GM23338 (cell line): Measurements from ENCODE around the gene CCDC70. TPM values are rescaled to one million over a fixed set of nuclear protein-coding genes. Genes with fewer than 3 reads are reported as not detected.
A peak's percentile ranks its signal among the peaks of the same experiment; 100 is the strongest.

Experiments used
- ATAC-seq: fragments of 200-7000 bp; cut with Tn5 transposase; 3 replicates; pipeline ENCODE4 v1.9.1; 2020
- DNase-seq: peaks from one replicate; pipeline ENCODE4 v3.0.0-alpha.2; 2015; ENCODE audit warnings: low spot score
- H2AFZ ChIP-seq: fragments of 200-600 bp; sonication (generic); 2 replicates; pipeline ENCODE4 v1.8.0; 2016; ENCODE audit warnings: antibody characterized with exemption, mild to moderate bottlenecking, moderate library complexity
- H3F3A ChIP-seq: fragments of 200-600 bp; sonication (generic); replicated peaks from 2 replicates; pipeline ENCODE4 v1.8.0; 2017; ENCODE audit warnings: antibody characterized with exemption, mixed run types, low read depth
- H3K27ac ChIP-seq: fragments of 200-600 bp; sonication (generic); 2 replicates; pipeline ENCODE4 v1.6.1; 2016; ENCODE audit warnings: low read depth
- H3K27me3 ChIP-seq: fragments of 200-600 bp; sonication (generic); 2 replicates; pipeline ENCODE4 v1.8.0; 2016; ENCODE audit warnings: mild to moderate bottlenecking, mixed run types, moderate library complexity; ENCODE audit not compliant: insufficient read depth
- H3K36me3 ChIP-seq: fragments of 200-600 bp; sonication (generic); 2 replicates; pipeline ENCODE4 v1.8.0; 2016; ENCODE audit warnings: mild to moderate bottlenecking; ENCODE audit not compliant: insufficient read depth
- H3K4me1 ChIP-seq: fragments of 200-600 bp; sonication (generic); 2 replicates; pipeline ENCODE4 v1.8.0; 2016; ENCODE audit warnings: mild to moderate bottlenecking, moderate library complexity; ENCODE audit not compliant: insufficient read depth
- H3K4me2 ChIP-seq: fragments of 200-600 bp; sonication (generic); 2 replicates; pipeline ENCODE4 v1.7.1; 2017; ENCODE audit warnings: mixed run types
- H3K4me3 ChIP-seq: fragments of 200-600 bp; sonication (generic); 2 replicates; pipeline ENCODE4 v1.6.1; 2016; ENCODE audit warnings: mixed run types
- H3K79me2 ChIP-seq: fragments of 200-600 bp; sonication (generic); replicated peaks from 2 replicates; pipeline ENCODE4 v1.8.0; 2017; ENCODE audit warnings: mild to moderate bottlenecking; ENCODE audit not compliant: insufficient read depth
- H3K9me2 ChIP-seq: fragments of 200-600 bp; sonication (generic); 2 replicates; pipeline ENCODE4 v1.8.0; 2017; ENCODE audit not compliant: insufficient read depth
- H4K20me1 ChIP-seq: fragments of 200-600 bp; sonication (generic); replicated peaks from 2 replicates; pipeline ENCODE4 v1.8.0; 2017; ENCODE audit warnings: mild to moderate bottlenecking; ENCODE audit not compliant: insufficient read depth
- H3K27ac Mint-ChIP-seq: 2 replicates; pipeline ENCODE4 v1.8.0; 2020; ENCODE audit warnings: inconsistent platforms, mild to moderate bottlenecking, moderate library complexity, mixed read lengths
- H3K27me3 Mint-ChIP-seq: 3 replicates; pipeline ENCODE4 v1.8.0; 2022; ENCODE audit warnings: low read depth, mild to moderate bottlenecking, moderate library complexity, mixed read lengths, inconsistent platforms; ENCODE audit not compliant: insufficient read depth, poor library complexity
- H3K36me3 Mint-ChIP-seq: 3 replicates; pipeline ENCODE4 v1.8.0; 2021; ENCODE audit warnings: low read depth, mild to moderate bottlenecking, inconsistent platforms, moderate library complexity, mixed read lengths
- H3K4me1 Mint-ChIP-seq: 3 replicates; pipeline ENCODE4 v1.8.0; 2020; ENCODE audit warnings: mild to moderate bottlenecking, inconsistent platforms, mixed read lengths
- H3K4me3 Mint-ChIP-seq: 3 replicates; pipeline ENCODE4 v1.8.0; 2021; ENCODE audit warnings: moderate library complexity, mild to moderate bottlenecking, inconsistent platforms, mixed read lengths
- H3K9me3 Mint-ChIP-seq: 3 replicates; pipeline ENCODE4 v1.8.0; 2020; ENCODE audit warnings: moderate library complexity, mild to moderate bottlenecking, inconsistent platforms, mixed read lengths
- CREB1 ChIP-seq: fragments of 250-450 bp; sonication (Bioruptor Pico); IDR thresholded peaks from 2 replicates; pipeline ENCODE4 v1.5.0; 2020; ENCODE audit warnings: low read depth, mild to moderate bottlenecking, moderate library complexity
- CTCF ChIP-seq, 2 experiments: fragments of 200-600 bp in 1 of 2; sonication (generic) in 1 of 2; conservative IDR thresholded peaks; 2 replicates each; pipeline versions ENCODE4 v1.5.1 to v1.6.1; 2016 to 2017; ENCODE audit warnings: antibody characterized with exemption in 2 of 2, low read depth in 2 of 2, mild to moderate bottlenecking in 2 of 2, moderate library complexity in 1 of 2
- EZH2 ChIP-seq: fragments of 200-600 bp; sonication (generic); IDR thresholded peaks from one replicate; pipeline ENCODE4 v1.8.0; 2017; ENCODE audit warnings: antibody characterized with exemption, mild to moderate bottlenecking, low read depth; ENCODE audit not compliant: unreplicated experiment
- JUNB ChIP-seq: IDR thresholded peaks from one replicate; pipeline ENCODE4 v1.6.1; 2016; ENCODE audit warnings: antibody characterized with exemption; ENCODE audit not compliant: unreplicated experiment
- STAT1 ChIP-seq: IDR thresholded peaks from one replicate; pipeline ENCODE4 v1.6.1; 2016; ENCODE audit warnings: antibody characterized with exemption; ENCODE audit not compliant: unreplicated experiment
- ZNF114 ChIP-seq: fragments of 250-450 bp; sonication (Bioruptor Pico); IDR thresholded peaks from 2 replicates; pipeline ENCODE4 v1.5.0; 2020; ENCODE audit warnings: mild to moderate bottlenecking, moderate library complexity
- ZNF331 ChIP-seq: fragments of 250-450 bp; sonication (Bioruptor Pico); IDR thresholded peaks from 2 replicates; pipeline ENCODE4 v1.5.0; 2020; ENCODE audit warnings: low read depth, mild to moderate bottlenecking, moderate library complexity
- polyA plus RNA-seq: library from polyadenylated mRNA; unstranded; fragments of >200 nt; fragmentation: Nextera tagmentation; extraction: Ambion mirVana; gene quantifications from 2 replicates; pipeline ENCODE4 v1.2.1, GENCODE V29; 2016
- total RNA-seq: library from RNA; depleted of rRNA; stranded (reverse); fragments of >200 nt; shearing (Covaris generic); gene quantifications from 2 replicates; pipeline ENCODE4 v1.2.3, GENCODE V29; 2014

The CCDC70 gene
- total and polyA plus RNA-seq, 2 experiments from 2014 or later = not detected

- DNase-seq (no peak), ATAC-seq (no peak)
- H3K9me3 Mint-ChIP-seq = no peaks in the 10 kb centered on the region
- no peak overlapping the region for H3K4me3 Mint-ChIP-seq
- Histone ChIP-seq H3K9me2 (no peaks in the 10 kb centered on the region), H3K36me3 (no peaks in the 10 kb centered on the region), H3K27me3 (no peaks in the 10 kb centered on the region), H3K4me3 (no peak overlapping the region), H3F3A (no peaks in the 10 kb centered on the region), H4K20me1 (no peaks in the 10 kb centered on the region), H3K4me1 (peaks cover 3% of the 10 kb centered on the region; the same call in 1 of the 2 replicates), H2AFZ (no peak overlapping the region), H3K79me2 (no peaks in the 10 kb centered on the region), H3K27ac (no peak overlapping the region), H3K4me2 (no peak overlapping the region)
- peaks cover 11% of the 10 kb centered on the region; the same call in 2 of the 3 replicates for H3K4me1 Mint-ChIP-seq
- no peaks in the 10 kb centered on the region for H3K36me3 Mint-ChIP-seq
- no peaks in the 10 kb centered on the region for H3K27me3 Mint-ChIP-seq
- H3K27ac Mint-ChIP-seq = no peak overlapping the region
- TF ChIP-seq STAT1 = no peak
- TF ChIP-seq CREB1 = no peak
- TF ChIP-seq JUNB = no peak
- no peak for TF ChIP-seq EZH2
- no peak for TF ChIP-seq ZNF114 (CRISPR knock-in tag)
- TF ChIP-seq CTCF (conservative IDR thresholded peaks at IDR 0.05; ENCODE audit: low read depth in 2 of 2) = no peak
These were observed 1.2 kb downstream of the CCDC70 start for GRCh38 chr13:51862957-51863356.

GRCh38 chr13:51865838-51866237 is 4.1 kb downstream of the CCDC70 start:
- Histone ChIP-seq H2AFZ (peak overlapping the region; percentile 52; the same call in 1 of the 2 replicates), H4K20me1 (no peaks in the 10 kb centered on the region), H3K4me3 (no peak overlapping the region), H3K79me2 (no peaks in the 10 kb centered on the region), H3K36me3 (no peaks in the 10 kb centered on the region), H3K9me2 (no peaks in the 10 kb centered on the region), H3K4me2 (no peak overlapping the region), H3K27ac (no peak overlapping the region), H3K4me1 (no peaks in the 10 kb centered on the region), H3F3A (no peaks in the 10 kb centered on the region), H3K27me3 (no peaks in the 10 kb centered on the region)
- Mint-ChIP-seq H3K27me3 (no peaks in the 10 kb centered on the region), H3K4me3 (no peak overlapping the region), H3K4me1 (no peaks in the 10 kb centered on the region), H3K27ac (no peak overlapping the region), H3K9me3 (no peaks in the 10 kb centered on the region), H3K36me3 (no peaks in the 10 kb centered on the region)
- ATAC-seq = peak; percentile 86
- peak; percentile 38 to 71 for TF ChIP-seq CTCF (conservative IDR thresholded peaks at IDR 0.05; ENCODE audit: low read depth in 2 of 2)
- TF ChIP-seq ZNF331 = no peak
- peak; percentile 49 for DNase-seq
